Astrocyte of the cerebellum (primary cell): ENCODE measurements around the gene WNT1.

ENCODE experiments used
- DNase-seq: peaks from one replicate; pipeline ENCODE4 v3.0.0-alpha.2; 2011; ENCODE audit warnings: low read depth
- H3K4me3 ChIP-seq: 2 replicates; pipeline ENCODE4 v1.5.1; 2011; ENCODE audit warnings: mild to moderate bottlenecking, low read depth, low read length, moderate library complexity
- in situ Hi-C: cut with HindIII; loops from 2 replicates; pipeline ENCODE4 v1.10.0; 2017; ENCODE audit warnings: low sequenced_read_pairs
- TF ChIP-seq, protein P1 (sequence below): IDR thresholded peaks from 2 replicates; pipeline ENCODE4 v1.5.1; 2012; ENCODE audit warnings: low read length, low read depth, moderate library complexity, mild to moderate bottlenecking; ENCODE audit errors: missing control alignments

WNT1 gene

DNA sequence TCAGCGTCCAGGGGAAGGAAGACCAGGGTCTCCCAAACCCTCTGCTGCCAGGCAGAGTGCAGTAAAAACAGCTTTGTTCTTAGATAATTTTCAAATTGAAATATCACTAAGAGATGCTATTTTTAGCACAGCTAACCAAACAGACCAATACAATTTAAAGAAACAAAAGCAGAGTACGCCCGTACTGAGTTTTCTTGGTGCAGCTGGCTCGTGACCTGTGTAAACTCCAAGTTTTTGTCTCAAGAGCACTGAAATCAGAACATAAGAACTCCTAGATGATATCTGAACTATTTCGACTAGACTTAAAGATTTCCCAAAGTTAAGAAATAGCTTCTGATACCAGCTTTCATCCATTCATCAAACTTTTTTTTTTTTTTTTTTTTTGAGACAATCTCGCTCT is 31.2 kb upstream of the WNT1 start:
- no peak for DNase-seq
- no peak overlapping the region for H3K4me3 ChIP-seq
- TF ChIP-seq, protein P1, sequence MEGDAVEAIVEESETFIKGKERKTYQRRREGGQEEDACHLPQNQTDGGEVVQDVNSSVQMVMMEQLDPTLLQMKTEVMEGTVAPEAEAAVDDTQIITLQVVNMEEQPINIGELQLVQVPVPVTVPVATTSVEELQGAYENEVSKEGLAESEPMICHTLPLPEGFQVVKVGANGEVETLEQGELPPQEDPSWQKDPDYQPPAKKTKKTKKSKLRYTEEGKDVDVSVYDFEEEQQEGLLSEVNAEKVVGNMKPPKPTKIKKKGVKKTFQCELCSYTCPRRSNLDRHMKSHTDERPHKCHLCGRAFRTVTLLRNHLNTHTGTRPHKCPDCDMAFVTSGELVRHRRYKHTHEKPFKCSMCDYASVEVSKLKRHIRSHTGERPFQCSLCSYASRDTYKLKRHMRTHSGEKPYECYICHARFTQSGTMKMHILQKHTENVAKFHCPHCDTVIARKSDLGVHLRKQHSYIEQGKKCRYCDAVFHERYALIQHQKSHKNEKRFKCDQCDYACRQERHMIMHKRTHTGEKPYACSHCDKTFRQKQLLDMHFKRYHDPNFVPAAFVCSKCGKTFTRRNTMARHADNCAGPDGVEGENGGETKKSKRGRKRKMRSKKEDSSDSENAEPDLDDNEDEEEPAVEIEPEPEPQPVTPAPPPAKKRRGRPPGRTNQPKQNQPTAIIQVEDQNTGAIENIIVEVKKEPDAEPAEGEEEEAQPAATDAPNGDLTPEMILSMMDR, result no peak
- in situ Hi-C loops, result no loop called here

DNA sequence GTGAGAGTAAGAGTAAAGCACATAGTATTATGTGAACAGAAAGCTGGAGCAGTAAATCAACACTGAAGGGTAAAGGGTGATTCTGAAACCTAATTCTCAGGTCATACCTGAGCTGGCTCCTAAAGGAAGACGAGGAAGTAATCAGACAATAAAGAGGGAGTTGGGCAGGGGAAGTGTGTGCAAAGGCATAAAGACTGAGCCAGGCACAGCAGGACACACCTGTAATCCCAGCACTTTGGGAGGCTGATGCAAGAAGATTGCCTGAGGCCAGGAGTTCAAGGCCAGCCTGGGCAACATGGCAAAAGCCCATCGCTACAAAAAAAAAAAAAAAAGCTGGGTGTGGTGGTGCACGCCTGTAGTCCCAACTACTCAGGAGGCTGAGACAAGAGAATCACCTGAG is 30.4 kb upstream of the WNT1 start:
- H3K4me3 ChIP-seq, result no peak overlapping the region
- in situ Hi-C loops, result no loop called here
- TF ChIP-seq, protein P1, result no peak
- DNase-seq, result no peak

DNA sequence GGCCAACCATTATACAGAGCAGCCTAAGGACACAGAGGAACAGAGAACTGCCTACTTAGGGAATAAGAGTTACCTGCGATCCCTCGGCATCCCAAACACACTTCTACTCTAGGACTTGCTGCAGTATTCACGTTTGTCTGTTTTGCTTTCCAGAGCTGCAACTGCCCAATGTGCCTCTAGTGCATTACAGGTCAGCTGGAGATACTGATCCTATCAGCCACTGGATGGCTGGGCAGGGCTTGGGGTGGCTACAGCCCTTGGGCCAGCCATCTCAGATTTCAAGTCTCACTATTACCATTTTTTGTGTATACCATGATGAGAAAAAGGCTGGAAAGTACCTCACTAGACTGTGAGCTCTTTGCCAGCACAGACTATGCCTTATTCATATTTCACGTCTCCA is 25.4 kb upstream of the WNT1 start:
- TF ChIP-seq, protein P1, result no peak
- H3K4me3 ChIP-seq, result no peak overlapping the region
- no peak for DNase-seq
- in situ Hi-C loops, result no loop called here

DNA sequence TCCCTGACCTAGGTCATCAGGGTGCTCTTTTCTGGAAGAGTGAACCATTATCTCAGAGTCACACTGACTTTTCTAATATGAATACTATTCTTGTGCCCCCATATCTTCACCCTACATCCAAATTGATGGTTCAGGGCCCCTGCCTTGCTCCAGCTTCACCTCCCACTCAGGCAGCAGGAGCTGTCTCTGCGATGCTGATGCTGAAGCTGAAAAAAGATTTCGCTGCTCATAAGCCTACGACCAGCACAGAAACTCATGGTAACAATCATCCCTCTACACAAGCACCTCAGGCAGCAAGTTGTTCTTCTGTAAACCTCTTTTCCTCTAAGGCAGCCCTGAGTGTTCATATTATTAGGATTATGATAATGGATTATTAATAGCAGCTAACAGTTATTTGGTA is 24.1 kb upstream of the WNT1 start:
- no peak overlapping the region for H3K4me3 ChIP-seq
- in situ Hi-C loops, result no loop called here
- no peak for DNase-seq
- TF ChIP-seq, protein P1, result no peak

DNA sequence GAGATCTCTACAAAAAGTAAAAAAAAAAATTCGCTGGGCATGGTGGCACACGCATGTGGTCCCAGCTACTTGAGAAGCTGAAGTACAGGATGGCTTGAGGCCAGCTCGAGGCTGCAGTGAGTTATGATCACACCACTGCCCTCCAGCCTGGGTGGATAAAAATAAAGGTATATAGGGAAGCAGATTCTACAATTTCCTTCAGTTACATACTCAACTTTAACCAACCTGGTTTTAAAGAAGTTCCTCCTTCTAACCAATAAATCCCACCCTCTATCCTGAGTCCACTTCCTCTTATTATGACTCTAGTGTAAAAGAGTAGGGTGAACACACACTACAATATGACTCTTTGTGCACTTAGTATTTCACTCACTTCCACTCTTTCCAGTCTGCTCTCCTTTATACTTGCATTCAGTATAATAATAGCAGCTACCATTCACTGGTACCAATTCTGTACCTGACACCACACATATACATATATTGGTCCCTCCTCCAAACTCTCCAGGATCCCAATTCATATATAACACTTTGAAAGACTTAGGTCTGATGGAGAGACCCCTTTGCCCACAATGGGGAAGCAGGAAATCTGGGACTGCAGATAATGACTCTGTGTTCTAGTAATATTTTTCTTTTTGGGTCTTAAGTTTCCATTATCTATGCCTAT is 23.2 kb upstream of the WNT1 start:
- no peak overlapping the region for H3K4me3 ChIP-seq
- in situ Hi-C loops, result no loop called here
- no peak for DNase-seq

DNA sequence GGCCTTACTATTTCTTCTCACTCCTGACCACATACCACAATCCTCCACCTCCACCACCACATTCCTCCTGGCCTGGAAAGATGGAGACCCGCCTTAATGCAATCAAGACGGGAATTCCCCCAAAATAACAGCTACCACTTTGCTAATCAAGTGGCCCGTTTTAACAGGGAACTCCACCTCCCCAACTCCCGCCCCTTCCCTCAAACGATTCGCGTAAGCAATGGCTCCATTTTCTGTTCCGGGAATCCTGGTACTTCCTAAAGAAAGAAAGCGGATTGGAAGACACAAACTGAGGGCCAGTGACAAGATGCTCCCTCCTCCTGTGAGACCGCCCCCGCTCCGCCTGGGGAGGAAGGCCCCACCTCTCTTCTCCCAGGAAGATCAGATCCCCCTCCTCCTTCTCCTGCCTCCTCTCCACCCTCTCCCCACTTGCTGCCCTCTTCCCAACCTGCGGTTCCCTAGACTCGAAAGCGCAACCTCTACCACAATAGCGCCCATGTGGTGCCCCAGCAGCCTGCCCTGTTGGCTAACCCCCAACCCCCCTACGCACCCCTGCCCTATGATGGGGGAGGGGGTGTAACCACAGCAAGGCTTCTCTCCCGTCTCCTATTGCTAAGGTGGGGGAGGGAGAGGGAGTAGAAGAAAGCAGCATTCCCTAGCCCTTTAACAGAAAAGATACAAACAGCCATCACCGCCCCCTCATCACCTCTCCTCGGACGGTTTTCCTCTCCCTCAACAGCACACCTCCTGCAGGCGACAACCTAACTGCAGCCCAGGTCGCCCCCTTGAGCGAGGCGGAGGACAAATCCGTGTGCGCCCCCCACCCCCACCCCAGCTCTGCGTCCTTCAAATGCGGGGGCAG is 21.6 kb upstream of the WNT1 start:
- TF ChIP-seq, protein P1, result peak; percentile 15
- H3K4me3 ChIP-seq, result peak overlapping the region; percentile 96
- in situ Hi-C loops, result no loop called here
- peak; percentile 95 for DNase-seq

More for the DNA sequence above, 23.2 kb upstream of the WNT1 start:
- TF ChIP-seq, protein P1, result no peak
